K562 treated with DMSO at 1 percent for 48 hours (cell line): ENCODE results near the gene JADE2. TPM values are rescaled to one million over a fixed set of nuclear protein-coding genes. Genes with fewer than 3 reads are reported as not detected.

ENCODE experiments used
- total RNA-seq: library from RNA; unstranded; fragments of 300-600 nt; gene quantifications from 2 replicates; pipeline ENCODE4 v1.2.3, GENCODE V29; 2022; ENCODE audit warnings: low replicate concordance; ENCODE audit errors: extremely low read depth

The JADE2 gene
- total RNA-seq, result not detected in 2 replicates

DNA sequence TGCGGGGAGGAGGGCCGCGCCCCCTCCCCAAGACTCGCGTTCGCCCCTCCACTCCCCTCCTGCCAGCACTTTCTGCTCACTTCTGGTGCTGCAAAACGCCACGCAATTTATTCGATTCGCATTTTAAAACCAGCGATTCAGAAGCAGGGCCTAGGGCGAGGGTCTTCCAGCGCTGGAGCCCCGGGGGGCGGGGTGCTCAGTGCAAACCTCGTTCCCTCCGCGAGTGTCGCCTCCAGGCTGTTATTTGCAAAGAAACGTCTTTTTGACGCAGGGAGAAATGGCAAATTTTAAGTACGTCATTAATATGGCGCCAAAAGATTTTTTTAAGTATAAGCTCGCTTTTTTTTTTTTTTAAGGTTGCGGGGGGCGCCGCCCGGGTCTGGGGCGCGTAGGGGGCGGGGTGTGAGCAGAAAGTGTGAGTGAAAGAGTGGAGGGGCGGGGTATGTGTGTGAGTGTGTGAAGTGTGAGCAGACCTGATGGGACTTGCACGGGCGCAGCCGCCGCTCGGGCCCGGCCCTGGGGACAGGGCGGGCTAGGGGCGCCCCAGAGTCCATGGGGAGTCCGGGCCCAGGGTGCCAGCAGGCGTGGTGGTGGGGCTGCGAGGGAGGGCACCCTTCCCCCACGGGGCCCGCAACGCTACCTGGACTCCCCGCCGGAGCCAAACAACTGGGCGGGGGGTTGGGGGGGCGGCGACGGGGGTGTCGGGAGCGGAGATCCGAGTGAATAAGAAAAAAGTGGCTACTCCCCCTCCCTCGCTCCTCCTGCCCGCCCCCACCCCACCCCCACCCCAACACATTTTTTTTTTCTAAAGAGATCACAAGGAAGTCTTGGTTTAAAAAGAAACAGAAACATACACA, at the start of gene JADE2:
TSS of gene JADE2 (plus strand) at position 845 of the 857 bp plus-strand sequence. CDS start 10,188 bp downstream, outside the sequence.

Other genes with a start within 250 kb of the JADE2 start
- gene CDKL3, start 158.5 kb upstream of the JADE2 start, total RNA-seq, result not detected in 2 replicates
- not detected in 2 replicates for gene UBE2B, start 154.1 kb upstream of the JADE2 start, total RNA-seq
- gene CDKN2AIPNL, start 113.8 kb upstream of the JADE2 start, total RNA-seq, result not detected in 2 replicates
- not detected in 2 replicates for gene SAR1B, start 107.2 kb downstream of the JADE2 start, total RNA-seq
- gene SEC24A, start 123.1 kb downstream of the JADE2 start, total RNA-seq, result not detected in 2 replicates
- not detected in 2 replicates for gene CAMLG, start 212.9 kb downstream of the JADE2 start, total RNA-seq
- gene DDX46, start 233.1 kb downstream of the JADE2 start, total RNA-seq, result not detected in 2 replicates